GM21390 (cell line): Measurements from ENCODE around the gene KCNJ14.

Experiments used
- ATAC-seq: cut with Tn5 transposase; IDR thresholded peaks from one replicate; pipeline ENCODE4 v1.9.1; 2021; ENCODE audit not compliant: unreplicated experiment

KCNJ14 gene

DNA sequence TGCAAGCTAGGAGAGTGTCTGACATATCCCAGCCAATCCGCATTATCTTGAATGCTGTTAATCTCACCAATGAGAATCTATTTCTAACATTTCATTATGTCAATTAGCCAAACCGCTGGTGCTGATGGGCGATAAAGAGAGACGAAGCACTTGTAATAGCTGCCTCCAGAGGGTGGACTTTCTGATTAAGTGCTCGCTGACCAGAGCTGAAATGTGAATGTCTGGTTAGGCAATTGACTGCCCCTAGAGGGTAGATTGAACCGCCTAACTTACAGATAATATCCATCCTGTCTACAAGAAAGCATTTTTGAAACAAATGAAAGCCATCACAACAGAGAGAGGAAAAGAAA, 10.1 kb upstream of the KCNJ14 start:
- ATAC-seq: peak; percentile 28

DNA sequence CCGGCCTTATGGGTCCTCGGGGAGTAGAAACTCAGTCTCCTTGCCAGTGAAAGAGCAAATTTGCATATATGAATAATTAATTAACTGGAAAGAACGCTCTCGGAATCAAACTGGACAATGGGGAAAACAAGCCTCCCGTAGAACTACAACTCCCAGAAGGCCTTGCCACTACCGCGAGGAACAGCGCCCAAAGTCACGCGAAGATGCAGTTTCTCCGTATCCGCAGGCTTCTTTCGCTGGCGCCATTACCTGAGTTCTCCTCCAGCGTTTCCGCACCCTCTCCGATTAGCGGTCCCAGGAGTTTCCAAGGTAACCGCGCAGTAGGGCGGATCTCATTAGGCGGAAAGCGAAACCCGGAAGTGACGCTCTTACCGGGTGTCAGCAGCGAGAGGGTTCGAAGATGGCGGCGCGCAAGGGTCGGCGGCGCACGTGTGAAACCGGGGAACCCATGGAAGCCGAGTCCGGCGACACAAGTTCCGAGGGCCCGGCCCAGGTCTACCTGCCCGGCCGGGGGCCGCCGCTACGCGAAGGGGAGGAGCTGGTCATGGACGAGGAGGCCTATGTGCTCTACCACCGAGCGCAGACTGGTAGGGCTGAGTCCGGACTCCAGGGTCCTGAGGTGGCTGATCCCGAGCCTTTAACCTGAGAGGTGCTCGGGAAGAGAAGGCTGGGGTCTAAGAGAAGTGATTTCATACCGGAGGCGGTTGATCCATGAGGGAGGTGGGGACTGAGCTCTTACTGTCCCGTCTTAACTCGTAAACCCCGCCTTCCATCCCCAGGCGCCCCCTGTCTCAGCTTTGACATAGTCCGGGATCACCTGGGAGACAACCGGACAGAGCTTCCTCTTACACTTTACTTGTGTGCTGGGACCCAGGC, 9.5 kb upstream of the KCNJ14 start, which contains the start of gene GRWD1:
Gene GRWD1 (plus strand): TSS at position 378 of the 876 bp plus-strand sequence. CDS start 23 bp downstream, at position 401.
- peak; percentile 80 for ATAC-seq

DNA sequence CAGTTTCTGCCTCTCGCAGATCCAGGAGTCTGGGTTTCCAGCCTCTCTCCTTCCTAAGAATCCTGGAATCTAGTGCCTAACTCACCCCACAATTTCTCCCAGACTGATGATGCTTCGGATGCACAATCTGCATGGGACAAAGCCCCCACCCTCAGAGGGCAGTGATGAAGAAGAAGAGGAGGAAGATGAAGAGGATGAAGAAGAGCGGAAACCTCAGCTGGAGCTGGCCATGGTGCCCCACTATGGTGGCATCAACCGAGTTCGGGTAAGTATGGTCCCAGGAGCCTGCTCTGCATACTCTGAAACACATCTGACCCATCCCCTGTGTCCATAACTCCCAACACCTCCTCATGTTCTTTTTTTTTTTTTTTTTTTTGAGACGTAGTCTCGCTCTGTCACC, 8.8 kb upstream of the KCNJ14 start:
- ATAC-seq: no peak

DNA sequence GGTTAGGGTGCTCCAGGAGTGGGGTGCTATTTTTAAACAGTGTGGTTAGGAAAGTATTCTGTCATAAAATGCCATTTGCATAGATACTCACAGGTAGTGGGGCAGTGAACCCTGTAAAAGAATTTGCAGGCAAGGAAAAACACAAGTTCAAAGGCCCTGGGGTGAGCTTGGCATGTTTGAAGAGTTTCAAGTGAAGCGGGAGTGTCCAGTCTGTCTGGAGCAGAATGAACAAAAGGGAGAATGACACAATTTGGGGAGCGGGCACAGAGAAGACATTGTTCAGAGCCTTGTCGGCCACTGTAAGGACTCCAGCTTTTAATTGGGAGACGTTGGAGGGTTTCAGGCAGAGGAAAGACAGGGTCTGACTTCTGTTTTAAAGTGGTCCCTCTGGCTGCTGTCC, 6.8 kb upstream of the KCNJ14 start:
- no peak for ATAC-seq

DNA sequence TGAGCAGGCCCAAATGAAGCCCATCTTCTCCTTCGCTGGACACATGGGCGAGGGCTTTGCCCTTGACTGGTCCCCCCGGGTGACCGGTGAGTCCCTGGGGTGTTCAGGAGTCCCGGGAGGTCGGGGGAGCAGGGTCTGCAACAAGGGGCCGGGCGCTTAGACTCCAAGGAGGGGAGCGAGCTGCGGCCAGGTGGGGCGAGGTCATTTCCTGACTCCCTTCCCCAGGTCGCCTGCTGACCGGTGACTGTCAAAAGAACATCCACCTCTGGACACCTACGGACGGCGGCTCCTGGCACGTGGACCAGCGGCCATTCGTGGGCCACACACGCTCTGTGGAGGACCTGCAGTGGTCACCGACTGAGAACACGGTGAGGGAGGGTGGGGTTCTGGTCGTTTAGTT, 4.9 kb upstream of the KCNJ14 start:
- no peak for ATAC-seq

DNA sequence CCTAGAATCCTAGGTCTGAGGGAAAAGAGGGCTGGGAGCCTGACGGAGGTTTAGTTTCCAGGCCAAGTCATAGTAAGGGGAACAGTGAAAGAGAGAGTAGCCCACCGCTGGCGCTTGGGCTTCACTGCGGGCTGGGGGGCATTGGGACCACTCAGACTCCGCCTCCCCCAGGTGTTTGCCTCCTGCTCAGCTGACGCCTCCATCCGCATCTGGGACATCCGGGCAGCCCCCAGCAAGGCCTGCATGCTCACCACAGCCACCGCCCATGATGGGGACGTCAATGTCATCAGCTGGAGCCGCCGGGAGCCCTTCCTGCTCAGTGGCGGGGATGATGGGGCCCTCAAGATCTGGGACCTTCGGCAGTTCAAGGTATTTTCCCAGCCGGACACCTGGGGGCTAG, 4.5 kb upstream of the KCNJ14 start:
- no peak for ATAC-seq

DNA sequence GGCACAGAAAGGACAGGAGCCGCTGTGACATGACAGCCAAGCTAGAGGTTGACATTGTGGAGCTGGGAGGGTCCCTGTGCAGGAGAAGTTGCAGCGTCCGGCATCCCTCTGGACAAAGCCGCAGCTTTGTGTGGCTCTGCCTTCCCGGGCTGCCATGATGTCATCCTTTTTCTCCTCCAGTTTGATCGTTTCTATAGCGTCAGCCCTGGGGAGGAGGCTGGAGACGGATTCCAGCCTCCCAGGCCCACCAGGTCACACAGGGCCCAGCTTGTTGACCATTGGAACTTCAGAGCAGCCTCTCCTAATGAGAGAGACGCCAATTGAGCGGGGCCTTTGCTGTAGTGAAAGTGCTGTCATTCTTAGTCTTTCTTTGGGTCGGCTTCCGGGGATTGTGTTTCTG, 3.8 kb upstream of the KCNJ14 start:
- ATAC-seq: no peak

DNA sequence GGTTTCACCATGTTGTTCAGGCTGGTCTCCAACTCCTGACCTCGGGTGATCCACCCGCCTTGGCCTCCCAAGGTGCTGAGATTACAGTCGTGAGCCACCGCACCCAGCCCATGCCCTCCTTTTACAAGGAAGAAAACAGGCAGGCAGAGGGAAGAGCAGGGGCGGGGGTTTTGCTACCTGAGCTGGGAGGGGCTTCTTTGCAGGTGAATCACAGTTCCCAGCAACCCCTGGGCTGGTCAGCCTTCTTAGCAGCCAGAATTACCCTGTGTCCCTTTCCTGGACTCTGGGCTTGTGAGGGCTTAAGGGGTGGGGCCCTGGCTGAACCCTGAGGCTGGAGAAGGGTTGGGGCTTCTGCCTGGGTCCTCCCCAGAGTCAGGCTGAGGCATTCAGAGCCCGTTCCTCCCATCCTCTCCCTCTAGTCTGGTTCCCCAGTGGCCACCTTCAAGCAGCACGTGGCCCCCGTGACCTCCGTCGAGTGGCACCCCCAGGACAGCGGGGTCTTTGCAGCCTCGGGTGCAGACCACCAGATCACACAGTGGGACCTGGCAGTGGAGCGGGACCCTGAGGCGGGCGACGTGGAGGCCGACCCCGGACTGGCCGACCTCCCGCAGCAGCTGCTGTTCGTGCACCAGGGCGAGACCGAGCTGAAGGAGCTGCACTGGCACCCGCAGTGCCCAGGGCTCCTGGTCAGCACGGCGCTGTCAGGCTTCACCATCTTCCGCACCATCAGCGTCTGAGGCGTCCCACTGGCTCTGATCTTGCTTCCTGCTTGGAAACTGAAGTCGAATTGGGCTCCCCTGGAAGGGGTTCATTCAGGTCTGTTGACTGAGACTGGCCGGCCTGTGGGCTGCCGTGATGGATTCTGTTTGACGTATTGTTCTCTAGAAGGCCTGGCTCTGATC, 2.8 kb upstream of the KCNJ14 start:
- no peak for ATAC-seq

DNA sequence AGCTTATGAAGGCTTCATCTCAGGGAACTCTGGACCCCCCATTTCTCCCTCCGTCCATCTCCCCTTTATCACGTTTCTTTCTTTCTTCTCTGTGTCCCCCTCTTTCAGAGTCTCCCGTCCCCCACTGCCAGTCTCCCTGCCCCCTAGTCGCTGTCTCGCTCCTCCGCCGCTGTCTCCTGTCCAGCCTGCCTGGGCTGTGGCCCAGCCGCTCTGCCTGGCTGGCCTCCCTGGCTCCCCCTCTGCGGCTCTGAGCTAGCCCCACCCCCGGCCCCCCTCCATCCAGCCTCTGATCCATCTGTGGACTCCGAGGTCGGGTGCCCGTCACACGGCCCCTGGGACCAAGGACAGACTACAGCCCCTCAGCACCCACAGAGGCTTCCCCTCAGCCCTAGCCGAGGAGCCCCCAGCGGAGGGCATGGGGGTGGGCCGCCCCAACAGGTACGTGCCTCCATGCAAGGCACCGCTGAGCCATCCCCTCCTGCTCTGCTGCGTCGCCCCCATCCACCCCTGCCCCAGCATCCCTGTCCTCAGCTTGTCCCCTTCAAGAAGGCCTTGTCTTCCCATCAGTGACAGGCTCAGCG, 1.1 kb upstream of the KCNJ14 start:
- no peak for ATAC-seq

DNA sequence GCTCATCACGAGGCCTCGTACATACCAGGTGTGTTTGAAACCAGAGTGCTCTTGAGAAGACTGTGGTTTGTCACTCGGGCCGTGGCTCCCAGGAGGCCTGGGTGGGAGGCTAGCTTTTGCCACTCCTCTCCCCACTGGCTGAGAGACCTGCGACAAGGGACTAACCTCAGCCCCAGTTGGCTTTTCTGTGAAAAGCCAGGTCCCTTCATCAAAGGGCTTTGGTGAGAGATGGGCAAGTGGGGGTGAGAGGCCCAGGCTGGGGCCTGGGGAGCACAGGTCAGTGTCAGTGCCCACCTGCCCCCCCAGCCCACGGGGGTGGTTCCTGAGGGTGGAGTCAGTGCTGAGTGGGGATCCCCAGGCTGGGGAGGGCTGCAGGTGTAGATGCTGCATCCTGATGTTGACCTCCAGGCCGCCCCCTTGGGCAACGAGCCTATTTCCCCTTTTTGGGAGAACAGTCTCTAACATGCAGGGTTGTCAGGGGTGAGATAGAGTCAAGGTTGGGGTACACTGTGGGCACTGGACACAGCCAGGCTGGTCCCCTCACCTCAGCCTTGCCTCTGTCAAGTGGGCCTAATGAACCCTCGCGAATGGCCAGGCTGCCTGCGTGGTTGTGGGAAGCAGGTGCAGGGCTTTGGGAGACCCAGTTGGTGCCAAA, 661 bp downstream of the KCNJ14 start:
- no peak for ATAC-seq

DNA sequence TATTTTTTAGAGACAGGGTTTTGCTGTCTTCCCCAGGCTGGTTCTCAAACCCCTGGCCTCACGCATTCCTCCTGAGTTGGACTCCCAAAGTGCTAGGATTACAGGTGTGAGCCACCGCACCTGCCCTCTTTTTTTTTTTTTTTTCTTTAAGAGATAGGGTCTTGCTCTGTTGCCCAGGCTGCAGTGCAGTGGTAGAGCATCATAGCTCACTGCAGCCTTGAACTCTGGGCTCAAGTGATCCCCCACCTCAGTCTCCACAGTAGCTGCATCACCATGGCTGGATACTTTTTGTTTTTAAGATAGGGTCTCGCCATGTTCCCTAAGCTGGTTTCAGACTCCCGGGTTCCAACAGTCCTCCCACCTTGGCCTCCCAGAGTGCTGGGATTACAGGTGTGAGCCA, 1.5 kb downstream of the KCNJ14 start:
- no peak for ATAC-seq

DNA sequence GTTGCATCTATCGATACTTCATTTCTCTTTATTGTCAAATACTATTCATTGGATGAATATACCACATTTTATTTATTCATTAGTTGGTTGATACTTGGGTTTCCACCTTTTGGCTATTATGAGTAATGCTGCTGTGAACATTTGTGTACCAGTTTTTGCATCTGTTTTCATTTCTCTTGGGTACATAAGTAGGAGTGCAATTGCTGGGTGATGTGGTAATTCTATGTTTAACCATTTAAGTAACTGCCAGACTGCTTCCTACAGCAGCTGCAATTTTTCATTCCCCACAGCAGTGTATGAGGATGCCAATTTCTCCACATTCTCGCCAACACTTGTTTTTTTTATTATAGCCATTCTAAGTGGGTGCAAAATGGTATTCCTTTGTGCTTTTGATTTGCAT, 2.6 kb downstream of the KCNJ14 start:
- ATAC-seq: no peak

DNA sequence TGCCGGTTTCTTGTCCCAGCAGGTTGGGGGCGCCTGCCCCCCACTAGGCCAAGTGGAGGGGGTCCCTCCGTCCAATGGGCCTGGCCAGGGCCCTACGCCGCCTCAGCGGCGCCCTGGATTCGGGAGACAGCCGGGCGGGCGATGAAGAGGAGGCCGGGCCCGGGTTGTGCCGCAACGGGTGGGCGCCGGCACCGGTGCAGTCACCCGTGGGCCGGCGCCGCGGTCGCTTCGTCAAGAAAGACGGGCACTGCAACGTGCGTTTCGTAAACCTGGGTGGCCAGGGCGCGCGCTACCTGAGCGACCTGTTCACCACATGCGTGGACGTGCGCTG, 6.2 kb downstream of the KCNJ14 start:
- ATAC-seq: no peak

DNA sequence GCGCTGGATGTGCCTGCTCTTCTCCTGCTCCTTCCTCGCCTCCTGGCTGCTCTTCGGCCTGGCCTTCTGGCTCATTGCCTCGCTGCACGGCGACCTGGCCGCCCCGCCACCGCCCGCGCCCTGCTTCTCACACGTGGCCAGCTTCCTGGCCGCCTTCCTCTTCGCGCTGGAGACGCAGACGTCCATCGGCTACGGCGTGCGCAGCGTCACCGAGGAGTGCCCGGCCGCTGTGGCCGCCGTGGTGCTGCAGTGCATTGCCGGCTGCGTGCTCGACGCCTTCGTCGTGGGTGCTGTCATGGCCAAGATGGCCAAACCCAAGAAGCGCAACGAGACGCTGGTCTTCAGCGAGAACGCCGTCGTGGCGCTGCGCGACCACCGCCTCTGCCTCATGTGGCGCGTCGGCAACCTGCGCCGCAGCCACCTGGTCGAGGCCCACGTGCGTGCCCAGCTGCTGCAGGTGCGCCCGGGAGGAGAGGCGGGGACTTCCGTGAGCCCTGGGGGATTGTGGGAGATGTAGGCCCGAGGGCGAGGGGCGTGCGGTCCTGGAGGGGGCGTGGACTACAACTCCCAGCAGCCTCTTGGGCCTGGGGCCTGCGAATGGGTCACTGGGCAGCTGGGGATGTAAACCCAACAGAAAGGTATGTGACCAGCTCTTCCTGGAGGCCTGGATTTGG, 6.7 kb downstream of the KCNJ14 start:
- ATAC-seq: no peak

DNA sequence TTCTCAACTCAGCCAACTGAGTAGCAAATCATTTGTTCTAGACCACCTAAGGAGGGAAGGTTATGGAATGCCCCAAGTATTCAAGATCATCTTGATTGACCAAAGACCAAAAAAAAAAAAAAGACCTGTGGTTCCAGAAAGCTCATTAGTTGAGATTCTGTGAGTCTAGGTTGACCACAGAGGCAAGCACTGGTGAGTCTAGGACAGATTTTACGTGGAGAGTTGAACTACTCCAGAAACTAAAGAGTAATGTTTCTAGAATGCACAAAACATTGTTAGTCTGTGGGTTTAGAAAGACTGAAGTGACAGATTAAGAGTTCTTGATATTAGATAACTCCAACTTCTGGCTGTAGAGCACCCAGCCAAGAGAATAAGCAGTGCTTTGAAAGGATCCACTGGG, 9.8 kb downstream of the KCNJ14 start:
- ATAC-seq: no peak

DNA sequence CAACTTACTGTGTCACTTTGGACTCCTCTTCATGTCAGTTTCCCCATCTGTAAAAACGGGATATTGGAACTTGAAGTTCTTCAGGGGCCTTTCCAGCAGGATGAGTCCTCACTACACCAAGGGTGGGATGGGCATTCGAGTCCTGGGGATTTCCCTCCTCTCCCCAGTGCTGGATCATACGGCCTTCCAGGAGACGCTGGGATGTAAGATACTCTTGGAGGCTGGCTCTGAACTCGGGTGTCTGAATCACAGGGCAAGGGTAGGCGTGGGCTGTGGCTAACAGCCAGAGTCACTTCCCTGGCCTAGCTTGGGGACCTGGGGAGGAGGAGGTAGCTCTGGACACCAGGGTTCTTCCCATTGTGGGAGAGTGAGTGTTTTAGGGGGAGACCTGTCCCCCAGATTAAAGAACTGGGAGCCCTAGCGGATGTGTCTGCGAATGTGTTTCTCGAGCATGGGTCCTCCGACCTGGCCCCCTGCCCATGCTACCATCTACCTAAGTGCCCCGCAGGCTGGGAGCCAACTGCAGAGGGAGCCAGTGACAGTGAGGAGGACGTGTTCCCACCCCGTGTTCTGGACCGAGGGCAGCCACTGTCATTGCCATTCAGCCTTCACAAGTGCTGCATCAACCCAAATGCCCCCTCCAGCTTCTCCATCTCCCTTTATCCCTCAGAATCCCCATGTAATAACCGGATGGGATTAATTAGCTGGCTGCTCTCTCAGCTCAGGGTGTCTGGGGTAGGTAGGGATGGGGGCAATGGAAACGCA, 11.4 kb downstream of the KCNJ14 start:
- ATAC-seq: no peak

DNA sequence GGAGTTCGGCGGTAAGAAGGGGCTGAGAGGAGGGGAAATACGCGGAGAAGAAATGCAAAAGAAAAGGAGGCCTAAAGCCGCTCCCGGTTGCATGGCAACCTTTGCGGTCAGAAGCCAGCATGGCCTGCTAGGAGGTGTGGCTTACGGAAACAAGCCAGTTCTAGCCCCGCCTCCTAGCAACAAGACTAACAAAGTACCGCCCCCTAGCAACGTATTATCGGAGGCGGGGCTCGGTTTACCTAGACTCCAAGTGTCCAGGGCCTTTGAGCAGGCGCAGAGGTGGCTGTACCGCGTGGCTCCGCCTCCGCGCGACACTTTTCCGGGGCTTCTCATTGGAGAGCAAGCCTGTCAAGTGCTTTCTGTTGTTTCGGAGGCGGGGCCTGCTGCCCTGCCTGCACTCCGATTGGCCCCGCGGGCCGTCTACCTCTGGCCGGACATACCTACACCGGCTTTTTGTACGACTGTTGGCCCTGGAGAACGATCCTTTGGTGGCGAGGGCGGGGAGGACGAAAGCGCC, 13.5 kb downstream of the KCNJ14 start:
- ATAC-seq: peak; percentile 82

DNA sequence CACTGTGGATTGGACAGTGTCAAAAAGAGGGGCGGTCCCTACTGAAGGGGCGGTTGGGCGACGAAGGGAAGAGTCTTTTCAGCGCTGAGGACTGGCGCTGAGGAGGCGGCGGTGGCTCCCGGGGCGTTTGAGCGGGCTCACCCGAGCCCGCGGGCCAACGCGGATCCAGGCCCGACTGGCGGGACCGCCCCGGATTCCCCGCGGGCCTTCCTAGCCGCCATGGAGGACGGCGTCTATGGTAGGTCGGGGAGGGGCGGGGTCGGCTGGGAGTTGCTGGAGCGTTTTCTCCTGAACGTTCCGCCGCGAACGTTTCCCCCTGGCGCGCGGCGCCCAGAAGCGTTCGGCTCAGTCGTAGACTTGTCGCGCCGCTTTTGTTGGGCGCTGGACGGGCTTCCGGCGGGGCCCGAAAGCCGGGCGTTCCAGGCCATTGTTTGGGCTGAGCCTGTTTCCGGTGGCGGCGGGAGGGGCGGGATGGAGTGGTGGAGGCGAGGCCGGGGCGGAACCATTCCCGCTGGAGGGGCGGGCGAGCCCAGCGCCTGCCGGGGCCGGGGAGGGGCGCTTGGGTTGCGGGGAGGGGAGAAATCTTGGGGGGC, 14.0 kb downstream of the KCNJ14 start, which contains the start of gene CYTH2:
Gene CYTH2 (plus strand): TSS at position 81 of the 593 bp plus-strand sequence. CDS start 139 bp downstream, at position 220.
- ATAC-seq: peak; percentile 34
